CD4-positive, alpha-beta T cell treated with Interleukin-12 subunit alpha and Interleukin-12 subunit beta, for 1 hour (primary cell): Measurements from ENCODE around the gene COL24A1.

Experiments used
- DNase-seq: peaks from one replicate; pipeline ENCODE4 v3.0.0-alpha.2; 2020

COL24A1 gene

DNA sequence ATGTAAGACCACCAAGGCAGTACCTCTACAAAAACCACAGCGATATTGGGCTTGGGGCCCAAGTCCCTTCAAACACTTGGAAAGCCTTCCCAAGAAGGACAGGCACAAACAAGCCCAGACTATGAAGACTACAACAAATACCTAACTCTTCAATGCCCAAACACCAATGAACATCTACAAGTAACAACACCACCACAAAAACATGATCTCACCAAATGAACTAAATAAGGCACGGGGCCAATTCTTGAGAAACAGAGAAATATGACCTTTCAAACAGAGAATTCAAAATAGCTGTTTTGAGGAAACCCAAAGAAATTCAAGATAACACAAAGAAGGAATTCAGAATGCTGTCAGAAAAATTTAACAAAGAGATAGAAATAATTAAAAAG, 86.8 kb downstream of the COL24A1 start:
- DNase-seq, result no peak

DNA sequence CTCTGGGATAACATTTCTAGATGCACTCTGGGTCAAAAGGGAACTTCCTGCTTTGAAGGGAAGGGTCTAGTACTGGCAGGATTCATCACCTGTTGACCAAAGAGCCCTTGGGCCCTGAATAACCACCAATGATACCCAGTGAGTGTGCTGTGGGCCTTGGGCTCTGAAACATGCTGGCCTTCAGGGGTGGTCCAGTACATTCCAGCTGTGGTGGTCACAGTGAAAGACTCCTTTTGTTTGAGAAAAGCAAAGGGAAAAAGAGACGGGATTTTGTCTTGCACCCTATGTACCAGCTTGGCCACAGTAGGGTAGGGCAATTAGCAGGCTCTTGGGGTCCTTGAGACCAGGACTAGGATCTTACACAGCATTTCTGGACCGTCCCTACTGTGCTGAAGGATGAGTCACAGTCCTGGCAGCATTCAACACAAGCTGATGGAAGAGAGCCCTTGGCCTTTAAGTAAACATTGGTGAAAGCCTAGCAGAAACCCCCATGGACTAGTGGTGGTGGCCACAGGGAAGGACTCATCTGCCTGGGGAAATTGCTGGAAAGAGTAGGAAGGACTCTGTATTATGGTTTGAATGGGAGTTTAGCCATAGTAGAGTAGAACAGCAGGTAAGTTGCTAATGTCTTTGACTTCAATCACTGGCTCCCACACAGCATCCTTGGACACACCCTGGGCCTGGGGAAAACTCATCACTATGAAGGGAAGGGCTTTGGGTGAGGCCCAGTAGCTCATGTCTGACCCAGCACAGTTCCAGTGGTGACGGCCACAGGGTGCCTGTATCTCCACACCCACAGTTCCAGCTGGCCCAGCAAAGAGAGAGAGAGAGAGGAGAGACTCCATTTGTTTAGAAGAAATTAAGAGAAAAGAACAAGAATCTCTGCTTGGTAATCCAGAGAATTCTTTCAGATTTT, 87.5 kb downstream of the COL24A1 start:
- DNase-seq, result no peak

DNA sequence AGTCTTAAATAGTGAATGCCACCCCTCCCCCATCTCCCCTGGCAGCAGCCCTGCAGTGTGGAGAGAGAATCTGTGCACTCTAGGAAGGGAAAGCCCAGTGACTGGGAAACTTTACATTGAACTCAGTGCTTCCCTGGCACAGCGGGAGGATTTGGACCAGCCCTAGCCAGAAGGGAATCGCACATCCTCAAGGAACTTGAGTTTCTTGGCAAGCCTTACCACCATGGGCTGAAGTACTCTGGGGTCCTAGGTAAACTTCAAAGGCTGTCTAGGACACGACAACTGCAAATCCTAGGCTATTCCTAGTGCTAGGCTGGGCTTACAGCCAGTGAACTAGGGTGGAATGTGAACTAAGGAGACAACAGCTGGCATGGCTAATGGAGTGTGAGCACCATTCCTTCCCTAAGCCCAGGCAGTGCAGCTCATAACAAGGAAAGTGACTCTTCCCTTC, 88.3 kb downstream of the COL24A1 start:
- DNase-seq, result no peak

DNA sequence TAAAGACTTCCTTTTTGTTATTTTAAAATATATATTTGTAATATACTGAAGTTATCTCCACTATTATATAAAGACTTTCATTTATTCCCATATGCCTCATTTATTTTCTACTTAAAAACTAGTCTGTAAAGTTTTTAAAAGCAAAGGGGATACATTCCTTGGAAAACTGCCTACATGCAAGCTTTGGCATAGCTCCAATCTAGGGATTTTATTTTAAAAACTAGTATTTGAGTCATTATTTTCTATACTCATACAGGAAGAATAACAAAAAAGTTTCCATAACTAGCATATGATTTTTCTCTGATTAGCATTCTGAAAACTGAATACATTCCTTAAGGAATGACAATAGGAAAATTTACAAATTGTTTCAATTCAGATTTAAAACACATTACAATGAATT, 88.9 kb downstream of the COL24A1 start:
- DNase-seq, result no peak

DNA sequence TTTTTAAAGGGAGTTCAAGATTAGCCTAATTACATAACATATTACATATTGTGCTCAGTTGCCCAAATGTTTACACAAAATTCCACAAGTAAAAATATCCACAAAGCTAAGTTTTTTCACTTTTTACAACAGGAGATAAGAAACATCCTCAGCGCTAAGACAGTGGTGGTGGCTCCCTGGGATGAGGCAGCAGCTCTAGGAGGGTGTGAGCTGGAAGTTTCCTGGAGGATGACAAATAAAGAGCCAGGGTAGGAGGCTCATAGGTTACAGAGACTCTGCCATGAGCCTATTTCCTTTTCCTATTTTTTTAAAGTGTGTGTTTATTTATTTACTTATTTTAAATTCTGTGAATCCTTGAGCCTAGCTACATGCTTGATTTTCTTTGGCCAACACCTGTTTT, 91.7 kb downstream of the COL24A1 start:
- DNase-seq, result no peak

DNA sequence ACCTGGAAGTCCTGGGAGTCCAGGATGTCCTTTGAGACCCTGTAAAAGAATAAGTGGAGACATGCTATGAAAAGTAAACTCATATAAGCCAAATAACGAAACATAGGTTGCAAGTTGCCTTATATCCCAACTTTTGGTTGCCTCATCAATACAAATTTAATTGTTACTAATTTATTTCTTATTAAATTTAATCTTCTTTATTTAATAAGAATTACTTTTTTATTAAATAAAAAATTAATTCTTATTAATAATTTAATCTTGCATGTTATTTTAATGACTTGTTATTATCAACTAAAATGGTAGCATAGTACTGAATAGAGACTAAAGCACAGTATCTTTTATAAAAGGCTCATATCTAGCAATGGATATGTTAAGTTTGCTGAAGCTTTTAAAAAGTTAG, 92.9 kb downstream of the COL24A1 start:
- DNase-seq, result no peak

DNA sequence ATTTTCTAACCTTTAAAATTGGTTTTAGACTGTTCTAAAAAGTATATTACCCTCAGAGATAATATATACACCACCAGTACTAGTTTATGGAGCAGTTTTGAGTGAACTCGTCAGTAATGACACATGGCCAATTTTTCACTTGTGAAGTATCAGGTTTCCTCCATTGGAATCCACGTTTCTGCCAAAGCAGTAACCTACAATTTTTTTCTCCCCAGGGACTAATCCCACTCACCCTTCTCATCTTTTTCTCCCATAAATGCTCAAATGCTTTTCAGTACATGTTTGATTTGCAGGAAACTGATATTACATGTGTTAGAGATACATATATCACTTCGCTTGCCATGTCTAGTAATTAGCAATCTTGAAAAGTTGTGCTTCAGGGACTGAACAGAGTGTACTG, 94.1 kb downstream of the COL24A1 start:
- DNase-seq, result no peak

DNA sequence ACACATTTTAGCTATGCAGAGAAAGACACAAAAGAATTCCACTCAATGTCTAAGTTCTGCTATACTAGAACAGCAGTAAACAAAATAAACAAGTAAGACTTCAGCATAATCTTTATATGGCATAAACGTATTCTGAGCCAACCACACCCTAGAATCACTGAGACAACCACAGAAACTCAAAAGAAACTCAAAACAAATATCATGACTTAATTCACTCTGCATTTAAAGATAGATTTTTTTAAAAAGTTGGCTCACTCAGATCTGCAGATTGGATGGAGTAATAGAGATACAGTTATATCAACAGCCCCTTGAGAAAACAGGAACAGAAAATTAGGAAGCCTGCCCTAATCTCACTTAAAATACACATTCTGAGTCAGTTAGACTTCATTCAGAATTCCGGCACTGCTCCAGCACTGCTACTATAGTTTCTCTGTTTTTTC, 95.0 kb downstream of the COL24A1 start:
- DNase-seq, result no peak

DNA sequence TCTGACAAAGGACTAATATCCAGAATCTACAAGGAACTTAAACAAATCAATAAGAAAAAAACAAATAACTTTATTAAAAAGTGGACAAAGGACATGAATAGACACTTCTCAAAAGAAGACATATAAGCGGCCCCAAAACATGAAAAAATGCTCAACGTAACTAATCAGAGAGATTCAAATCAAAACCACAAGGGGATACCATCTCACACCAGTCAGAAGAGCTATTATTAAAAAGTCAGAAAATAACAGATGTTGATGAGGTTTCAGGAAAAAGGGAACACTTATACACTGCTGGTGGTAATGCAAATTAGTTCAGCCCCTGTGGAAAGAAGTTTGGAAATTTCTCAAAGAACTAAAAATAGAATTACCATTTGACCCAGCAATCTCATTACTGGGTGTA, 102.2 kb downstream of the COL24A1 start:
- no peak for DNase-seq

DNA sequence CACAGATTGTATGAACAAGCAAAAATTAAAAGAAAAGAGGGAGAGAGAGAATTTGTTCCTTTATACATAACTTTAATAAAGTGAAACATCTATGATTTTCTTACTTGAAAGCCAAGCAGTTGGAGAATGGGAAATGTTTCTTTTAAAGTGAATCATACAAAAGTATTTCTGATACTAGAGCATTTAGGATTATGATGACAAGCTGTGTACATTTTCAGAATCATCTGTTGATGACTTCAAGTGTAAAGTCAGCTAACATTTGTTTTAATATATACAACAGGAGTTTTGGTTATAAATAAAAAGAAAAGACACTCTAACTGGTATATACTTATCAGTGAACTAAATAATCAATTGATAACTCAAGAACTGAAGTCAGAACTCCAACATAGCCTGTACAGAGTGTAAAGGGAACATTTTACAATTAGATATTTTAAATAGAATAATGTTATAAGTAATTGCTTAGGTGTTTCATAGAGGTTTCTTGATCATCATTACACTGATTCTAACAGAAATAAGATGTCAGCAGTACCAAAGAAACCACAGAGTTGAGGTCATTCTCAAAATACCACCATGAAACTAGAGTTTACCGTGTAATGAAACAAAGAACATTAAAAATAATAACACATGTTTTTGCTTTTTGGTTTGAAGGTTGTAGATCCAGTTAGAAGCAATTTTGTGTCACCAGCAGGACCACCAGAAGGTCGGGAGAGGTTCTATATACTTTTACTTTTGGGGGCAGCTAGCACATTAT, 103.4 kb downstream of the COL24A1 start:
- DNase-seq, result no peak

DNA sequence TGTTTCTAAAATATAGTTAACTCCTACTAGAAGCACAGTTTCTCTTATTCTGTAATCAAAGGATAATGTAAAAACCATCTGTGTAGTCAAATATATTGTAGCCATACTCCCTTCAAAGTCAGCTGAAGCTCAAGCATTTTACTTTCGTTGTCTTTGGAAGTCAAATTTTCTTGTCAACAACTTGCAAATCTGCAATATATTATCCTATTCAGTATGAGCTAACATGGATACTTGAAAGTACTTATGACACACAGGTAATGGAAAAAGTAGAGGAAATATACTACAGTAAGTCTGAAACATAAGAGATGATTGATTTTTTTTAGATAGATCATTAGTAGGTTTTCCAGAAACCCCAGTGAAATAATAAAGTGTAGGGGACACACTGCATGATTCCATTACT, 121.5 kb downstream of the COL24A1 start:
- no peak for DNase-seq

DNA sequence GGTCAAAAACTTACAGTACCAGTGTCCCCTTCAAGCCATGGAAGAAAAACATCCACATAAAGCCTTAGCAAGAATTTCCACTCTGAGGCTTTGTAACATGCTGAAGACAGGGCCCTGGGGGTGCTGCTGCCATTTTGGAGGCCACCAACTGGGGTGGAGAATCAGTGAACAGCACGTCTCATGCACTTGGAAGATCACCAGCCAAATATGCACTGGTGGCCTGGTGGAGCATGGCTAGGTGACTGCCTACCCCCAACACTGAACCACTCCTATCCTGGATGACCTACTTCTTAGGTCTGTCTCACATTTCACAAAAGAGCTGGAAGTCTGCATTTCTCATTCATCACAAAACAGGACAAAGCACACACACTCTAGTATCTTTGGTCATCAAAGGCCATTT, 126.4 kb downstream of the COL24A1 start:
- DNase-seq, result no peak

DNA sequence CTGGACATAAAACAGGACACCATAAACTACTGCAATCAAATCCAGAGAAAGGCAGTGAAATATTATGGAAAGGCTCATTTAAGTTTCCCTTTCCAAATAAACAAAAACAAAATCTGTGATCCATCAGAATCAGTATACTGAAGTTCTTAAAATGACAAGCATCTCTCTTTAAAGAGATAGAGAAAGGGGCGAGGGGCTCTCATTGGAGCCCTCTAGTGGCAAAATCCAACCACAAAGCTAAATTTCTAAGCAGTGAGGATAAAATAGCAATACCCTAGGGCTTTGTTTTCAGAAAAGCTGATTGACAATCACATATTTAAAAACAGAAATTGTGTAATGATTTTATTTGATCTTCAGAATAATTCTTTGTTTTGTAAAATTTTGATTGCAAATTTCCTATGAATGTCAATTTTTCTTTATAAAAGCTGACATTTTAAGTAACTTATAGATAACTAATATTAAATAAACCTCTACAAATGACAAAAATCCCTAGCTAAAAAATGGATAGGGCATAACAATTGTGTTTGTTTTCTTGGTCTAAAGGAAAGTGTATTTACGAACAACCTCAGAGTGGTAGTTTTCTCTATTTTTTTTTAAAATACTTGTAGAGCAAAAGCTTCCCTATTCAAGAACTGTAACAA, 138.2 kb downstream of the COL24A1 start:
- DNase-seq, result peak; percentile 5

DNA sequence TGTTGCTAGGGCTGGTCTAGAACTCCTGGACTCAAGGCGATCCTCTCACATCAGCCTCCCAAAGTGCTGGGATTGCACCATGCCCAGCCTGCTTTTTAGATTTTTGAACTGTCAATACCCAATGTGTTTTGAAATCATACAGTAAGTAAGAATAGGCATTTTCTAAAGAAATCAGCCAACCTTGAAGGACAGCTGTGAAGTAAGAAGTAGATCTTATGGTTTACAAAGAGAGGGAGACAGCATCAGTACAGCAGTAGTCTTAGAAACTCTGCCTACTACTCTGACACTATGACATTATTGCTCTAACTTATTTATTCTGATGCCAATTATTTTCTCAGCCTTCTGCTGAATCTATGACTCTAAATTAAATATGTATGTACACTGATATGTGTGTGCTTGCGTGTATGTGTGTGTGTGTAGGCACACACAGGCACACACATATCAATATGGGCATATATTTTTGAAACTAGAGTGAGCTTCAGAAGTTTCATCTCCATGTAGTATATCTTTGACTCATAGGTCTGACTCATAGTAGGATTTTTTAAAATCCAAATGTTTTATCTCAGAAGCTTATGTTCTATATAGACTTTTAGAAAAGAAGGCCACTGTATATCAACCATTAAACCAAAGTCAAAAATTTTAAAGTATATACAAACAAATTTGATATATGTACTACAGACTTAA, 140.4 kb downstream of the COL24A1 start:
- DNase-seq, result no peak

DNA sequence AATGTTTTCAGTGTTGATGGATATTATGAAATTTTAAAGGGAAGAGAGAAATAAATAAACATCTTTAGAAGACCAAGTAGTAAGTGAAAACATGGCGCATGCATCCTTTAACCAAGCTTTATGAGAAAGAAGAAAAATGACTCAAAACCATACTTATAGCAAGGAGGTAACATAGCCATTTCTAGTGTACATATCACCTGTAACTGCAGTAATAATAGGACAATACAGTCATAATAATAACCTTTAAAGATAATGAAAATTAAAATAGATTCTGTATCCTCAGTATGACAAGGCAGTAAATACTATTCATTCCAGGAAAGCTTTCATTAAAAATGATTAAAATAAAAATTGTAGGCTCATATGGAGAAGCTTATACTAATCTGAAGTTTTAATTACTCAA, 141.2 kb downstream of the COL24A1 start:
- DNase-seq, result no peak

DNA sequence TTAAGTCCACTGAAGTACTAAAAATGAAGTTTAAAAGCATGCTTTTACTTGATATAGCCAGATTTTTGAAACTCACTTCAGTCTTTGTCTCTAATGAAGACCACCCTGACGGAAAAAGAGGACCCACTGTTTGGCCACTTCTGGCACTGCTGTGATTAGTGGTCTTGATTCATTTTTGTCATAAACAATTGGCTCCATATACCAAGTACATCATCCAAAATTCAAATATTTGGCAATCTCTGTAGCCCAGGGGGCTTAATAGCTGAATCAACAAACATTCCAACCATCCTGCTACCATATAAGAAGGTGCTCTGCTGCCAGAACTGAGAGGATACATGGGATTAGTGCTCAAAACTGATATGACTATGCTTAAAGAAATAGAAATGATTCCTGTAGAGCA, 156.0 kb downstream of the COL24A1 start:
- DNase-seq, result no peak

DNA sequence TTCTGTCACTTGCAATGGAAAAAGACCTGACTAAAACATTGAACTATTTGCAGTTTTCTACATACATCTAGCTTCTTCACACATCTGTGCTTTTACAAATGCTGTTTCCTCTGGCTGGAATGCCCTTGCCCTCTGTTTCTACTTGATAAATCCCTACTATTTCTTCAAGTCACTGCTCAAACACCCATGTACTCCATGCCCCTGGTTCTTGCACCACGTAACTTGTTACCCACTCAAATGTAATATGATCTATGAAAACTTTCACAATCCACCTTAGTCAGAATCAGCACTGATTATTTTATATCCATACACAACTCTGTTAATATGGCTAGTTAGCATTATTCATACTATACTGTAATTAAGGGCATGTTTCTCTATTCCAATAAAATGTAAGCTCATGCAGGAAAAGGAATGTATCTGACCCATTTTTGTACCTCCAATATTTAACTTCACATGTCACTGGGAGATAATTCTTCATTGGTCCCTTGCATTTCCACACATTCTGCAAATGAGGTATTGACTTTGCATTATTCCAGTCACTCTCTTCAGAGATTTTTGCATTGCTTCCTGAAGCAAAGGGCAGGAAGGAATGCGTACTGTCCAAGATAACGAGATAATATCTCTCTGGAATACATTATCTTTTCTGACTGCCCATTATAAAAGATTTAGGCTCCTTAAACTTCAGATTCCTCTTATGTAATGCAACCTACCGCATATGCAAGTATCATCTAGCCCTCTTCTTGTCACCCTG, 158.3 kb downstream of the COL24A1 start:
- no peak for DNase-seq

DNA sequence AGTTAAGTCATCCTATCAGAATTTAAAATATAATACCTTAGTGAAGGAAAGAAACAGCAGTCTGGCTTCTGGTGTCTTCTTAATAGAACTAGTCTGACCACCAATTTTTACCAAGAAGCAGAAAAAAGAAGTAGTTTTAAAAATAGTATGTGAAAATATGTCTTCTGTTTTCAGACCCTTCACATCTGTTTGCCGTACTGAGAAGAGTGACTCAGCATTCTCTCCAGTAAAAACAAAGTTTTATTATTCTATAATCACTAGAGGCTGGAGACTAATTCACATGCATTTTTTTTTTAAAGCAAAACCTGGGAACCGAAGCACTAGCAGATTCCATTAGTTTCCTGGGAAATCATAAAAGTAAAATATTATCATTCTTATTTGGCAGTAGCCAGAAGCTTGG, 163.8 kb downstream of the COL24A1 start:
- DNase-seq, result no peak

DNA sequence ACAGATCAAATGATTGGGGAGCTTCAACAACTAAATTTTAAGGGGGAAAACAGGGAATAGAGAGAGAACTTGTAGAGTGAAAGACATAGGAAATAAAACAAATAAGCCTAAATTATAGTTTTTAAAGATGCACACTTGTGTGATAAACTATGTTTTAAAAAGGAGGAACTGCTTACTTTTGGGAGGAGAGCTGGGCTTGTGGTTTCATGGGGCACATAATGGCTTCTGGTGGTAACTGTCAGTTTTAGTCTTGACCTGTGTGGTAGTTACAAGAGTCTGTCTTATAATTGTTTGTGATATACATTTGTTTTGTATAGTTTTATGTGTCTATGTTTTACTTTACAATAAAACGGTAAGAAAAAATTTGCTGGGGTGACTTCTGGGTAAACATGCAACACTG, 165.3 kb downstream of the COL24A1 start:
- DNase-seq, result no peak

DNA sequence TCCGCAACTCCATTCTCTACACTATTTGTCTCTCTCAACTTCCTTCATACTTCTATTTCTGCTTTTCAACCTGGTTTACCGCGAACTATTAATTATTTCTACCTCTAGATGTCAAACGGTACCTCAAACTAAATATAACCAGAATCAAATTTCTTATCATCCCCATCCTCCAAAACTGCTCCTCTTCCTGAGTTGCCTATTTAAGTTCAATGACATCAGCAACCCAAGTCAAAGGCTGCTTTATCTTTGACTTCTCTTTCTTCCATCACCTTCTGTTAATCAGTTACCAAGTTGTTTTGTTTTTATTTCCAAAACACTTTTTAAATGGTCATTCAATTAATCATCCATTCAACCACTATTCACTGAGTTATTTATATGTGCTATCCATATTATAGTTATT, 171.9 kb downstream of the COL24A1 start:
- DNase-seq, result no peak

DNA sequence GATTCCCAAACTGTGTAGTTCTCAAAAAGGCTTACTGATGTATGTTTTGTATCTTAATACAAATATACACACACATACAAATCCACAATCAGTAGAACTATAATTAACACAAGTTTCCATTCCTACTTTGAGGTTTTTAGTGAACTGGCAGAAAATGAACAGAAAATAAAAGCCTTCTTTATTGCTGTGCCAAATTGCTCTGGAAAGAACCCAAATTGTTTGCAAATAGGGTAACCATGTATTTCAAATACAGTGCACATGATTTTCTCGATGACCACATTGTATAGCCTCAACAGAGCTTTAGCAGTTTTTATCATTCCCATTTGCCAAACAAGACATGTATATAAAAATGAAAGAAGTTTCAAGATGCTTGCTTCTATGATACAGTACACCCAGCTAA, 173.3 kb downstream of the COL24A1 start:
- no peak for DNase-seq

DNA sequence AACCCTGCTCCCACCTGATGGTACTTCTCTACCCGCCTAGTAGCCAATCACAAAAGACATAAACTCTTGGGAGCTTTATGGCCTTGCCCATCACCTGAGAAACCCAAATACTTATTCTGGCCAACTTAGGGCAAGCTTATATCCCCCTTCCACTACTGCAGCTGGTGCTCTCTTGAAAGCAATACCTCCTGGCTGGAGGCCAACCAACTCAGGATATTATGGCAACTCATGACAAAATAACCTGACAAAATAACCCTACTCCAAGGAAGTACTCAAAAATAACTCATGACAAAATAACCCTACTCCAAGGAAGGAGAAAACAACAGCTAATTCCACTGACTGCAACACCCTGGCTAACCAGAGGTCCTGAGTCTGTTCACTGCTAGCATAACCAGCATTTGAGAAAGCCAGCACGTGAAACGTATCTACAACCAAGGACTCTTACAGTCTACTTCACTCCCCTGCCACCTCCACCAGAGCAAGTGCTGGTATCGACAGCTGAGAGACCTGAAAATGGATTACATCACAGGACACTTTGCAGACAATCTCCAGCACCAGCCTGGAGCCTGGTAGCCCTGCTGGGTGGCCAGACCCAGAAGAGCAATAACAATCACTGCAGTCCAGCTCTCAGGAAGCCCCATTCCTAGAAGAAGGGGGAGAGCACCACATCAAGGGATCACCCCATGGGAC, 179.9 kb downstream of the COL24A1 start:
- no peak for DNase-seq
